Stimulated activated CD4-positive, alpha-beta T cell treated with anti-CD3 and anti-CD28 coated beads, Interleukin-15, amount 100 ng/mL, for 48 hours (primary cell): ENCODE results near the gene SLC35E1.
"Not testable (repeated sequence)": the region's sequence is repeated elsewhere in the genome, so short reads cannot be mapped to it uniquely, and the experiment has no call there.

ENCODE experiments used
- DNase-seq, 2 donors: peaks; one replicate each; pipeline ENCODE4 v3.0.0-alpha.2; 2020; ENCODE audit warnings: low read depth in 2 of 2

SLC35E1 gene

GRCh38 chr19:16522559-16523377 is 49.4 kb downstream of the SLC35E1 start:
- DNase-seq: no peak

DNA sequence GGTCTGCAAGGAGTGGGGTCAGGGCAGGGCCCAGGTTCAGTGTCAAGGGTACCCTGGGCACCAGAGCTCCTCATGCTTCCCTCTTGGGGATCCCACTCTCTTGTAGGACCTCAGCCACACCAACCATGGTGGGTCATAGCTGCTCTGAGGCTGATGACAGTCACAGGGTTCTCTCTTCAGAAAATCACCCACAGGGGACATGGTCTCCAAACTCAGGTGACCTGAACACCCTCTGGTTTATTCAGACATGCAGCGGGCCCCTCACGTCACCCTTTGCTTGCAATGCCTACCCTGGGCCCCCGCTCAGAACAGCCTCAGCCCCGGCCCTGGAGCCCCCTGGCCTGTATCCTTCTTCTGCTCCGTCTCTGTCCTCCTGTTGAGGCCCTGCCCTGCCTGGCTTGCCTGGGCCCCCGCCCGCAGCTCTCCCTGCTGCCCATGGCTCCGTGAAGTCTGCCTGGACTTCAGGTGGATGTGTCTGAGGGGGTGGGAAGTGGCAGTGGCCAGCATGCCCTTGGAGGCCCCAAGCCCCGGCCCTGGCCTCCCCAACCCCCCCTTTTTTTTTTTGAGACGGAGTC is 50.4 kb downstream of the SLC35E1 start:
- DNase-seq: no peak

DNA sequence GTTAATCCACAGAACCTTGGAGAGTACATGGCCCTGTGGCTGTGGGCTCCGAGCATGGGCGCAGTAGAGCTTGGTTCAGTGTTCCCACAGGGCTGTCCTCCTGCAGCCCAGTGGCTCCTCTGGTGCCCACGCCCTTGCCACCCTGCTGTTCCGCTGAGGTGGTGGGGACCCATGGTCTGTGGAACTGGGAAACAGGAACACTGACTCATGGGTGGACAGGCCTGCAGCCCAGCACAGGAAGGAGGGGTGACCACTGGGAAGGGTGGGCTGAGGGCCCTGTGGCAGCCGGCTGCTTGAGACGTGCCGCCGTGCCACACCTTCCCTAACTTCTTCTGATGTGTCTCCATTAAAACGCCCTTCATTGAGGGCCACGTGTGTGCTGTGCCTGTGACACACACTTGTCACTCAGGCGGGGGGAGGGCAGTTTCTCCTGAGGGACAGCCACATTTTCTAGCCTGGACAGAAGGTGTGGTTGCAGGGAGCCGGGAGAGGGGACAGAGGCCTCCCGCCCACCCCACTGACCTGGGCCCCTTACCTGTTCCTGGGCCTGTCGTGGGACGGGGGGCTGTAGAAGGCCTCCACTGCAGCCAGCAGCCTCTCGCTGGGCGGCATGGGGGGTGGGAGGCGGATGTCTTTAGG is 51.1 kb downstream of the SLC35E1 start:
- DNase-seq: no peak

DNA sequence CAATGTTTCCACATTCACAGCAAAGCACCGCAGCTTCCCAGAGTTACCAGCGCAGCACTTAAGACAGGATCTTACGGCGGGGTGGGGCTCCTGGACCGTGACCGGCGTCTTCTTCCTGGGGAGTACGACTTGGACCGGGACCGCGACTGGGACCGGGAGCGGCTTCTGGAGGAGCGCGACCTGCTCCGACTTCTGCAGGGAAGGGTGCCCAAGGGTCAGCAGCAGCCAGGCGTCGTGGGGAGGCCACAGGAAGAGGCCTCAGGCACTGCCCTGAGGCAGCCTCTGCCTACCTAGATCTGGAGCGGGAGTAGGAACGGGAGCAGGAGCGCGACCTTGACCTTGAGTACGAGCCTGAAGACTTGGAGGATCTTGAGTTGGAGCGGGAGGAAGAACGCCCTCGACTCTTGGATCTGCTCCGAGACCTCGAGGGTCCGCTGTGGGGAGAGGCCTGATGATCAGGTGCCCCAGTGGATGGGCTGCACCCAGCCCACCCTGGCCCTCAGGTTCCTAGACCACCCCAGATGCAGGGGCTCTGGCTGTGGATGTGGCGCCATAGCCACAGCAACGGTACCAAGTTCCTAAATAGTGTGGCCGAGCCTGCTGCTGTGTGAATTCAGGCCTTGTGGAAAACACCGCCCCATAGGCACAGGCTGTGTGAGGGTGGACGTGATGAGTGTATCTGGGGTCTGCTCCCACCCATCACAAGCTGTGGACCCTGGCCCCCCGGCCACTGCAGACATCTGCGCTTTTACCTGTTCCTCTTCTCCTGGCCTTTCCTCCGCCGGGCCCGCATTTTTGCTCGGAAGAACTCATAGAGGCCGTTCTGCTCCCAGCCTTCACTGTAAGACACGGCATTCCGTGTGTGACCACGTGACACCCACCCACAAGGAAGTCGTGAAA is 51.9 kb downstream of the SLC35E1 start:
- DNase-seq: no peak

- DNase-seq: no peak
Observed at GRCh38 chr19:16519230-16519687, 53.0 kb downstream of the SLC35E1 start.

DNA sequence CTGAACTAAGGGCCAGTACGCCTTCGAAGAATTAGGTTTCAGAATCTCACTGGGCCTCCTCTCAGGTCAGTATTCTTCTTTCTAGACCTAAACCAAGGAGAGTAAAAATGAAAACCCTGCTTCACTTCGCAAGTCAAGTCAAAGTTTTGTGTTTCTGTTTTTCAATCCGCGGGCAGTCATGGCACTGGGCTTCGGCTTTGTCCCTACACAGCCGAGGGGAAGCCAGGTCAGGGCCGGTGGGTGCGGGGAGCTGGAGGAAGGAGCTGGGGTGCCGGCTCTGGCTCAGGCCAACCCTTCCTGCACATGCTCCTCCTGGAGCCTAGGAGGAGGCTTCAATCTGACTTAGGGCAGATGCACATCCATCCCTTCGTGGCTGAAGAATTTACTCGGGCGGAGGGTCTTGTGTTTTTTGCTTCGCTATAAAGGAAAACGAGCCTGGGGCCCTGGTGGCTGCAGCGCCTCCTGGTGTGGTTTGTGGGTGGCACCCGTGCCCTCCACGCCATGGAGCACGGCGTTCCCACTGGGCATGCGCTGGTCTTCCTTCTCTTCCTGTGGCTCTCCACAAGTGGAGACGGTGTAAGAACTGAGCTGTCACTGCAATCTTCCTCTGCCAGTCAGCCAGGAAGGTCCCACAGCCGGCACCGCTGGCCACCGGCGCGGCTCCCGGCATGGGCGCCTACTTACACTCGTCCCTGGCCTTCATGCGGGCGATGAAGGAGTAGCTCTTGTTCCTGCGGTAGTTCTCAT is 53.6 kb downstream of the SLC35E1 start:
- no peak for DNase-seq

- no peak for DNase-seq
Observed at GRCh38 chr19:16518061-16518460, 54.2 kb downstream of the SLC35E1 start.

GRCh38 chr19:16516923-16517610 is 55.1 kb downstream of the SLC35E1 start:
- DNase-seq: no peak

GRCh38 chr19:16516381-16516780 is 55.8 kb downstream of the SLC35E1 start:
- DNase-seq: no peak

DNA sequence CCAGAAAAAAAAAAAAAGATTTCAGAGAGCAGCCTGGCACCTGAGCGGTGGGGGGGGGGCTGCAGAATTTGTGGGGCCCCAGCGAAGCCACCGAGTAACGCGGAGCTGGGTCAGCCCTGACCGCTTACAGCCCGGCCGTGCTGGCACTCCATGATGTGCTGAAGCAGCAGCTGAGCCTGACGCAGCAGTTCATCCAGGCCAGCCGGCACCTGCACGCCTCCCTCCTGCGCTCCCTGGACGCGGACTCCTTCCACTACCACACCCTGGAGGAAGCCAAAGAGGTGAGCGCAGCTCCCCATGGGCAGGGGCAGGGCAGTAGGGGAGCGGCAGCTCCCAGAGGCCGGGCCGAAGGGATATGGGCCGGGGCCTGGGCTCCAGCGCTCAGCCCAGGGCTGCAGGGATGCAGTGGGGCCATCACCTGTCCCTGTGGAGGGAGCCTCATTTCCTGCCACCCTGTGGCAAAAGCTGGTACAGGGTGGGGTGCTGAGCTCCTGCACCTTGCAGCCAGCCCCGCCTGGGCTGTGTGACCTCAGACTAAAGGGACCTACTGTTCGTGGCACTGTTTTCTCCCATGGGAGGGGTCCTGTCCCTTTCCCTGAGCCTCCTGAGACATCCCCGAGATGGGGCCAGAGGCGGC is 57.7 kb downstream of the SLC35E1 start:
- DNase-seq: no peak

GRCh38 chr19:16512611-16513010 is 59.6 kb downstream of the SLC35E1 start:
- DNase-seq: not testable (repeated sequence)

DNA sequence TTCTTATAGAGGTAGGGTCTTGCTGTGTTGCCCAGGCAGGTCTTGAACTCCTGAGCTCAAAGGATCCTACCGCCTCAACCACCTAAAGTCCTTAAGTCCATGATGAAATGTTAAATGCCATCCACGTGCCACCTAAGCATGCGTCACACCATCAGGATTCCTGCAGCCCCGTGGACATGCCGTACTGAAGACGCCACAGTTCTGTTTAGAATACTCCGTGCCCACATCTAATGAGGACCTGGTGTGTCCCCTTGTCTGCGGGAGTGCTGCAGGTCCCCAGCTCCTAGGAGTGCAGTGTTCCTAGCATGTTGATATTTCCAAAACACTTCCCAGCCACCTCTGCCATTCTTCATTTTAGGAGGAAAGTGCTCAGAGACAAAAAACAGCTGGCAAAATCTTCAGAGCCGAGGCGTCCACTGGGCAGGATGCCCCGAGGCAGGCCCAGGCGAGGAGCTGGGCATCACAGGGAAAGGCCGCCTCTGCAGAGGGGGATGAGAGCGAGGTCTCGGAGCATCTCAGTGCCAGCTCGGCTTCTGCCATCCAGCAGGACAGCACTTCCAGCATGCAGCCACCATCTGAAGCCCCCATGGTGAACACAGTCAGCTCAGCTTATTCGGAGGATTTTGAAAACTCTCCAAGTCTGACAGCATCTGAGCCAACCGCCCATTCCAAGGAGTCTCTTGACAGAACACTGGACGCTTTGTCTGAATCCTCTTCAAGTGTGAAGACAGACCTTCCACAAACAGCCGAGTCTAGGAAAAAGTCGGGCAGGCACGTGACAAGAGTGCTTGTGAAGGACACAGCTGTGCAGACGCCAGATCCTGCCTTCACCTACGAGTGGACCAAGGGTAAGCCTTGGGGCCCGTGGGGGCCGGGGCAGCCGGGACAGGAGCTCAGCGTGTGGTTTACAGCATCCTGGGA is 62.8 kb downstream of the SLC35E1 start:
- no peak for DNase-seq

DNA sequence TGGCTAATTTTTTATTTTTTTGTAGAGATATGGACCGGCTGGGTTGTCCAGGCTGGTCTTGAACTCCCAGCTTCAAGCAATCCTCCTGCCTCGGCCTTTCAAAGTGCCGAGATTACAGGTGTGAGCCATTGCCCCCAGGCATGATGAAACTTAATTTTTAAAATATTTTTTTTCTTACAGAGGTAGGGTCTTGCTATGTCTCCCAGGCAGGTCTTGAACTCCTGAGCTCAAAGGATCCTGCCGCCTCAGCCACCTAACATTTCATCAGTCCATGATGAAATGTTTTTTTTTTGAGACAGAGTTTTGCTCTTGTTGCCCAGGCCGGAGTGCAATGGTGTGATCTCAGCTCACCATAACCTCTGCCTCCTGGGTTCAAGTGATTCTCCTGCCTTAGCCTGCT is 63.7 kb downstream of the SLC35E1 start:
- DNase-seq: no peak

DNA sequence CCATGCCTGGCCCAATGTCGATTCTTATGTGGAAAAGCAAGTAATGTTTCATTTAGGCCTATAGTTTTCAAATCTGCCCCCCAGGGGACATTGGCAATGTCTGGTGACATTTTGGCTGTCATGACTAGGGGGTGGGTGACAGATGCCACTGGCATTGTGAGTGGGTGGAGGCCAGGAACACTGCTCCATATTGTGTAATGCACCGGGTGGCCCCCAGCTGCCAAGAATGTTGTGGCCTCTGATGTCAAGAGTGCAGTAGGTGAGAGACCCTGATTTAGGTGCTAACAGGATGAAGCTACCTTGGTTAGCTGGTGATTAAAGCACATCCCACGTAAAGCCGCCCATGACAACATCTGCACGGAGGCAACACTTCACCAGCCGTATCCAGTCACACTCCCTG is 65.3 kb downstream of the SLC35E1 start:
- no peak for DNase-seq

- not testable (repeated sequence) for DNase-seq
Observed at GRCh38 chr19:16506161-16506560, 66.1 kb downstream of the SLC35E1 start.

DNA sequence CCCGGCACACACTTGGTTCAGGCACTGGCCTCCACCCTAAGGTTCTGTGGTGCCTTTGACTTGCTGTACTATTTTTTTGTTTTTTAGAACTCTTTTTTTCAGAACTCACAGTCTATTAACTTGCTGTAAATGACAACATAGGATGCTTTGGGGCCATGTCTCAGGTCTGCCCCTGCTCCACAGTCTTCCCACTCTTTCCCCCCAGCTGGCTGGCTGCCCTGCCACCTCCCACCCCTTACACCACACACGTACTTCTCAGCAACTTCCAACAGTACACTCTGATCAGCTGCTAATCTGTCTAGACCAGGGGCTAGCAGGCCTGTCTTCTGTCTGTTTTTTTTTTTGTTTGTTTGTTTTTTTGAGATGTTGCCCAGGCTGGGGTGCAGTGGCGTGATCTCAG is 67.9 kb downstream of the SLC35E1 start:
- DNase-seq: no peak
